Osteoblast (primary cell): ENCODE results near the gene KRTAP3-1. TPM values are rescaled to one million over a fixed set of nuclear protein-coding genes. Genes with fewer than 3 reads are reported as not detected.
"Not testable (repeated sequence)": the region's sequence is repeated elsewhere in the genome, so short reads cannot be mapped to it uniquely, and the experiment has no call there.

Experiments
- DNase-seq: peaks from one replicate; pipeline ENCODE4 v3.0.0; 2011; ENCODE audit warnings: low spot score, mixed read lengths; ENCODE audit not compliant: insufficient read length; ENCODE audit errors: missing footprints
- H2AFZ ChIP-seq: 2 replicates; pipeline ENCODE4 v1.6.0; 2011; ENCODE audit warnings: mild to moderate bottlenecking, low read length
- H3K27ac ChIP-seq: 2 replicates; pipeline ENCODE4 v1.5.1; 2011; ENCODE audit warnings: mild to moderate bottlenecking, low read depth, low read length, moderate library complexity
- H3K27me3 ChIP-seq: 2 replicates; pipeline ENCODE4 v1.6.0; 2012; ENCODE audit warnings: mild to moderate bottlenecking, control low read depth, inconsistent platforms, low read length, moderate library complexity; ENCODE audit not compliant: insufficient read depth
- H3K36me3 ChIP-seq: 2 replicates; pipeline ENCODE4 v1.5.1; 2011; ENCODE audit warnings: mild to moderate bottlenecking, low read length, control low read depth, moderate library complexity; ENCODE audit not compliant: insufficient read depth
- H3K4me1 ChIP-seq: 2 replicates; pipeline ENCODE4 v1.5.1; 2011; ENCODE audit warnings: mild to moderate bottlenecking, low read length, control low read depth, moderate library complexity; ENCODE audit not compliant: insufficient read depth
- H3K4me2 ChIP-seq: 2 replicates; pipeline ENCODE4 v1.6.0; 2011; ENCODE audit warnings: mild to moderate bottlenecking, low read length; ENCODE audit not compliant: insufficient read depth
- H3K4me3 ChIP-seq: fragments of 200-600 bp; sonication (generic); 3 replicates; pipeline ENCODE4 v1.5.1; 2012; ENCODE audit warnings: mild to moderate bottlenecking, low read length, inconsistent platforms; ENCODE audit not compliant: insufficient read depth
- H3K79me2 ChIP-seq: 2 replicates; pipeline ENCODE4 v1.6.0; 2012; ENCODE audit warnings: mild to moderate bottlenecking, low read length, control low read depth, inconsistent platforms; ENCODE audit not compliant: insufficient read depth
- H3K9me3 ChIP-seq: 2 replicates; pipeline ENCODE4 v1.5.1; 2011; ENCODE audit warnings: low read depth, low read length, control low read depth
- H4K20me1 ChIP-seq: 2 replicates; pipeline ENCODE4 v1.6.0; 2012; ENCODE audit warnings: mild to moderate bottlenecking, low read length, control low read depth; ENCODE audit not compliant: insufficient read depth
- total RNA-seq: library from RNA; depleted of rRNA; stranded (reverse); fragments of >200 nt; gene quantifications from 2 replicates; pipeline ENCODE4 v1.2.3, GENCODE V29; 2012
- TF ChIP-seq, protein P1 (sequence below): IDR thresholded peaks from 2 replicates; pipeline ENCODE4 v1.5.1; 2011; ENCODE audit warnings: mild to moderate bottlenecking, low read depth, low read length, moderate library complexity; ENCODE audit errors: extremely low read depth

KRTAP3-1 gene
- total RNA-seq, 1 donor, result not detected

DNA sequence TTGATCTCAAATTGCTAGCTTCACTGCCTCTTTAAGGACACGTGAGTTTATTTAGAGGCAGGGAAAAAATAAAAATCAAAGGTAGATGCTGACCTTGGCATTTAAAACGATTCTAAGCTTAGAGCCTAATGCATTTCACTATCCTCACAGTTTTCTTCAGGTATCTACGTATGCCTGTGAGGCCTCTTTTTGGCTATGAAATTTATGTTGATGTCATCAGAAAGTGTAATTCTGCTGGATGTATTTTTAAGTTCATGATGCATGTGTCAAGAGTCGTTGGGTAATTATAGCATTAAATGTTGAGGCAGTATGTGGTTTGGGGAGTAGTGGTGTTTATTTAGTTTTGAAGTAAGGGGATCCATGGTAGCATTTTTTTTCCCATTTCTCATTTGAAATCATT lies 5.0 kb downstream of the KRTAP3-1 start:
- Histone ChIP-seq H2AFZ (no peak overlapping the region), H4K20me1 (no peaks in the 10 kb centered on the region), H3K27me3 (no peaks in the 10 kb centered on the region), H3K4me1 (peaks cover 6% of the 10 kb centered on the region), H3K36me3 (no peaks in the 10 kb centered on the region), H3K4me2 (no peak overlapping the region), H3K4me3 (no peak overlapping the region), H3K9me3 (no peaks in the 10 kb centered on the region), H3K79me2 (no peaks in the 10 kb centered on the region), H3K27ac (no peak overlapping the region)
- TF ChIP-seq, protein P1, sequence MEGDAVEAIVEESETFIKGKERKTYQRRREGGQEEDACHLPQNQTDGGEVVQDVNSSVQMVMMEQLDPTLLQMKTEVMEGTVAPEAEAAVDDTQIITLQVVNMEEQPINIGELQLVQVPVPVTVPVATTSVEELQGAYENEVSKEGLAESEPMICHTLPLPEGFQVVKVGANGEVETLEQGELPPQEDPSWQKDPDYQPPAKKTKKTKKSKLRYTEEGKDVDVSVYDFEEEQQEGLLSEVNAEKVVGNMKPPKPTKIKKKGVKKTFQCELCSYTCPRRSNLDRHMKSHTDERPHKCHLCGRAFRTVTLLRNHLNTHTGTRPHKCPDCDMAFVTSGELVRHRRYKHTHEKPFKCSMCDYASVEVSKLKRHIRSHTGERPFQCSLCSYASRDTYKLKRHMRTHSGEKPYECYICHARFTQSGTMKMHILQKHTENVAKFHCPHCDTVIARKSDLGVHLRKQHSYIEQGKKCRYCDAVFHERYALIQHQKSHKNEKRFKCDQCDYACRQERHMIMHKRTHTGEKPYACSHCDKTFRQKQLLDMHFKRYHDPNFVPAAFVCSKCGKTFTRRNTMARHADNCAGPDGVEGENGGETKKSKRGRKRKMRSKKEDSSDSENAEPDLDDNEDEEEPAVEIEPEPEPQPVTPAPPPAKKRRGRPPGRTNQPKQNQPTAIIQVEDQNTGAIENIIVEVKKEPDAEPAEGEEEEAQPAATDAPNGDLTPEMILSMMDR, result no peak
- peak; percentile 17 for DNase-seq

- H3K4me3 ChIP-seq, result no peak overlapping the region
- H3K9me3 ChIP-seq, result no peaks in the 10 kb centered on the region
- H3K27me3 ChIP-seq, result no peaks in the 10 kb centered on the region
- TF ChIP-seq, protein P1, result no peak
- peak overlapping the region; percentile 23 for H2AFZ ChIP-seq
- no peak overlapping the region for H3K4me2 ChIP-seq
- no peaks in the 10 kb centered on the region for H4K20me1 ChIP-seq
- no peaks in the 10 kb centered on the region for H3K36me3 ChIP-seq
- peak; percentile 61 for DNase-seq
- no peak overlapping the region for H3K27ac ChIP-seq
- H3K79me2 ChIP-seq, result no peaks in the 10 kb centered on the region
- H3K4me1 ChIP-seq, result peaks cover 6% of the 10 kb centered on the region
These were observed 6.1 kb downstream of the KRTAP3-1 start for GRCh38 chr17:41002814-41003213.

DNA sequence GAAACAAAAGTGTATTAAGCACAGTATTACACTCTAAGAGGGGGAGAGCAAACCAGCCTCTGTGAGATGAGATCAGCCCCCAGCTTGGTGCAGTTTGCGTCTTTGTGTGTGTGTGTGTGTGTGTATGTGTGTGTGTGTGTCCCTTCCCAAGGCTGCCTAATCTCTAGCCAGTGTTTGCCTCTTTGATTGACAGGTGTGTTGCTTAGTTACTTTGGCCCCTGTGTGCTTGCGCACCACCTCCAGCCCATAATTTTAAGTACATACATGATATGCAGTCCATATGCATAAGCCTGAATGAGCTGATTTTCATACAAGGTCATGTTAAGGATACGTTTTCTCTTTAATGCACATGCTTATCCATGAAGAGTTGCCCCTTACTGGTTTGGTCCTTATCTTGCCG lies 7.1 kb downstream of the KRTAP3-1 start:
- no peak overlapping the region for H3K4me2 ChIP-seq
- H3K27ac ChIP-seq, result no peak overlapping the region
- no peaks in the 10 kb centered on the region for H4K20me1 ChIP-seq
- H3K36me3 ChIP-seq, result no peaks in the 10 kb centered on the region
- H3K9me3 ChIP-seq, result no peaks in the 10 kb centered on the region
- no peak for DNase-seq
- H3K4me1 ChIP-seq, result peaks cover 6% of the 10 kb centered on the region
- TF ChIP-seq, protein P1, result no peak
- no peaks in the 10 kb centered on the region for H3K27me3 ChIP-seq
- no peak overlapping the region for H3K4me3 ChIP-seq
- no peaks in the 10 kb centered on the region for H3K79me2 ChIP-seq
- no peak overlapping the region for H2AFZ ChIP-seq

DNA sequence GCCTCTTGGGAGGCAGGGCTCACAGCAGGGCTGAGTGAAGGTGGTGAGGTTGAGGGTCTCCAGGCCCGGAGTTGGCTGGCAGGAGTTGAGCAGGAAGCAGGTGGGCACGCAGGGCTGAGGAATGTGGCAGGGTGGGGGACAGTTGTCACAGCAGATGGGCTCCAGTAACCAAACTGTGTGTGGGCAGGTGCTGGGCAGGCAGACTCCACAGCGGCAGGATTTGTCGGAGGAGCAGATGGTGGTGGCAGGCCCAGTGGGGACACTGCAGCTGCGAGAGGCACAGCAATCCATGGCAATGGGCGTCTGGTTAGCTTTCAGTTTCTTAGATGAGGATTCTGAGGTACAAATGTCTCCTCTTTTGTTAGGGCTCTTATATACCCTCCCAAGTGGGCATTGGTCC lies 9.4 kb downstream of the KRTAP3-1 start, which contains the start of gene KRTAP3-2:
KRTAP3-2 (minus strand) TSS at position 344 of the 400 bp plus-strand sequence; CDS start at position 291, 53 bp downstream.
- H3K27me3 ChIP-seq, H3K9me3 ChIP-seq, H3K4me2 ChIP-seq, H3K4me3 ChIP-seq, H3K79me2 ChIP-seq, DNase-seq, H3K4me1 ChIP-seq, H3K27ac ChIP-seq, H4K20me1 ChIP-seq, H2AFZ ChIP-seq, H3K36me3 ChIP-seq: not testable (repeated sequence)
